ENCODE results near the gene UBR2. TPM values are rescaled to one million over a fixed set of nuclear protein-coding genes. Genes with fewer than 3 reads are reported as not detected.
"Not testable (repeated sequence)": the region's sequence is repeated elsewhere in the genome, so short reads cannot be mapped to it uniquely, and the experiment has no call there.

The UBR2 gene
- total and polyA plus RNA-seq, 2 of the 13 experiments (the other 11 are each of a cell fraction or from before 2014, with no cell fraction given): 17.6 to 29.3 TPM

- ChIA-PET POLR2A (interaction anchor here (0.6 kb wide), 1 partner anchor 13 kb away, joined by 4 read pairs; no protein-coding TSS in a partner anchor), CTCF (ENCODE audit: low intra/inter-chr PET ratio, low total read pairs) (no interaction called here)
- WGBS (ENCODE audit: low lambda C conversion rate): 97% methylated on average over 4 of the region's 4 CpGs
- H3K4me3 ChIP-seq (replicated peaks in 1 of 3; ENCODE audit: insufficient read depth in 1 of 3, low read depth in 2 of 3, low read length in 3 of 3): no peak overlapping the region
- H3K4me1 ChIP-seq (ENCODE audit: insufficient read depth, low read length): peaks cover 25% of the 10 kb centered on the region
- H3K27ac ChIP-seq (ENCODE audit: extremely low read length, insufficient read depth, low read length): no peak overlapping the region
- peaks cover 5% of the 10 kb centered on the region; the same call in 1 of the 2 replicates for H4K20me1 ChIP-seq (ENCODE audit: insufficient read depth, low read length)
- H3K9me3 ChIP-seq (ENCODE audit: low read length): no peaks in the 10 kb centered on the region
- no peak for TF ChIP-seq ZSCAN9 (CRISPR knock-in tag; IDR thresholded peaks at IDR 0.05; ENCODE audit: borderline replicate concordance)
- TF ChIP-seq MTF1 (CRISPR knock-in tag; IDR thresholded peaks at IDR 0.05): no peak
- no peak for TF ChIP-seq HNRNPH1 (optimal IDR thresholded peaks at IDR 0.05; ENCODE audit: low read depth, low read length)
- TF ChIP-seq HNF1A (IDR thresholded peaks at IDR 0.05; ENCODE audit: low read depth): no peak
- no peak for TF ChIP-seq HNF1A (CRISPR knock-in tag; IDR thresholded peaks at IDR 0.05; ENCODE audit: borderline replicate concordance)
- no peak for TF ChIP-seq ZNF501 (CRISPR knock-in tag; IDR thresholded peaks at IDR 0.05)
- TF ChIP-seq ATF3 (CRISPR knock-in tag; IDR thresholded peaks at IDR 0.05): no peak
- no peak for TF ChIP-seq SP2 (CRISPR knock-in tag; IDR thresholded peaks at IDR 0.05)
- TF ChIP-seq HNRNPK (IDR thresholded peaks at IDR 0.05; ENCODE audit: low read depth, low read length, poor library complexity, severe bottlenecking): no peak
- no peak overlapping the region for H2AFZ ChIP-seq (ENCODE audit: low read length)
- no peaks in the 10 kb centered on the region for H3K27me3 ChIP-seq (ENCODE audit: control insufficient read depth in 1 of 2, insufficient read depth in 2 of 2, low read length in 2 of 2)
- BruUV-seq (replicated peaks): no TSS peak
- FAIRE-seq: no peak
- no peak for ATAC-seq
- no peak overlapping the region for H3K4me2 ChIP-seq (ENCODE audit: low read depth, low read length)
- no peak for DNase-seq (ENCODE audit: low spot score)
- intact Hi-C loops (cut with micrococcal nuclease; ENCODE audit: unreplicated experiment) (no loop called here), in situ Hi-C loops (cut with HindIII; ENCODE audit: extremely low pct_ligation_motif_present, low pct_unique_long_range_greater_than_20kb) (no loop called here)
- H3K36me3 ChIP-seq (replicated peaks in 1 of 2; ENCODE audit: control insufficient read depth in 1 of 2, insufficient read depth in 2 of 2, low read length in 2 of 2): peaks cover 5 to 33% of the 10 kb centered on the region in 2 experiments; a peak in 4 of 5 replicates
- H3K9ac ChIP-seq (ENCODE audit: insufficient read depth, low read depth, low read length): no peak overlapping the region
- H3K79me2 ChIP-seq (ENCODE audit: insufficient read depth, low read length): peaks cover 65% of the 10 kb centered on the region
Measured at GRCh38 chr6:42572523-42572922, 8.7 kb downstream of the UBR2 start.

- H3K4me3 ChIP-seq (replicated peaks in 1 of 3; ENCODE audit: insufficient read depth in 1 of 3, low read depth in 2 of 3, low read length in 3 of 3); in situ Hi-C loops (cut with HindIII; ENCODE audit: extremely low pct_ligation_motif_present, low pct_unique_long_range_greater_than_20kb); ATAC-seq; BruUV-seq (replicated peaks); FAIRE-seq; H3K4me2 ChIP-seq (ENCODE audit: low read depth, low read length); H2AFZ ChIP-seq (ENCODE audit: low read length); H3K9ac ChIP-seq (ENCODE audit: insufficient read depth, low read depth, low read length); H3K4me1 ChIP-seq (ENCODE audit: insufficient read depth, low read length); H3K9me3 ChIP-seq (ENCODE audit: low read length); intact Hi-C loops (cut with micrococcal nuclease; ENCODE audit: unreplicated experiment); H3K27ac ChIP-seq (ENCODE audit: extremely low read length, insufficient read depth, low read length); DNase-seq (ENCODE audit: low spot score); H4K20me1 ChIP-seq (ENCODE audit: insufficient read depth, low read length); CTCF ChIA-PET (ENCODE audit: low intra/inter-chr PET ratio, low total read pairs); H3K27me3 ChIP-seq (ENCODE audit: control insufficient read depth in 1 of 2, insufficient read depth in 2 of 2, low read length in 2 of 2): not testable (repeated sequence)
- peaks cover 11 to 50% of the 10 kb centered on the region in 2 experiments for H3K36me3 ChIP-seq (replicated peaks in 1 of 2; ENCODE audit: control insufficient read depth in 1 of 2, insufficient read depth in 2 of 2, low read length in 2 of 2)
- H3K79me2 ChIP-seq (ENCODE audit: insufficient read depth, low read length): peaks cover 36% of the 10 kb centered on the region
- POLR2A ChIA-PET: interaction anchor here (1.8 kb wide), 1 partner anchor 13 kb away, joined by 9 read pairs; the partner anchor contains the start of gene UBR2
- WGBS (ENCODE audit: low lambda C conversion rate): 96% methylated on average over 7 of the region's 7 CpGs
Measured at GRCh38 chr6:42576538-42576937, 12.7 kb downstream of the UBR2 start.
